Right atrium auricular region (tissue), 2 donors: ENCODE results near the gene IGF2R. TPM values are rescaled to one million over a fixed set of nuclear protein-coding genes. Genes with fewer than 3 reads are reported as not detected.

Experiments used
- DNase-seq: peaks from one replicate; pipeline ENCODE4 v3.0.0-alpha.2; 2019; ENCODE audit warnings: low spot score
- H3K27ac ChIP-seq, 2 donors: fragments of 200-600 bp; sonication (generic); 1 replicate in 1 of 2; 2 replicates in 1 of 2; pipeline ENCODE4 v1.5.1; 2016 to 2019
- H3K27me3 ChIP-seq, 2 donors: fragments of 200-600 bp; sonication (generic); one replicate each; pipeline versions ENCODE4 v1.5.1 to v1.6.0; 2017 to 2019
- H3K36me3 ChIP-seq: fragments of 200-600 bp; sonication (generic); one replicate; pipeline ENCODE4 v1.5.1; 2016
- H3K4me1 ChIP-seq, 2 donors: fragments of 200-600 bp; sonication (generic); one replicate each; pipeline versions ENCODE4 v1.5.1 to v1.6.0; 2017 to 2019
- H3K4me3 ChIP-seq, 2 donors: fragments of 200-600 bp; sonication (generic); 1 replicate in 1 of 2; 2 replicates in 1 of 2; pipeline ENCODE4 v1.5.1; 2017 to 2019; ENCODE audit warnings: mild to moderate bottlenecking in 1 of 2, moderate library complexity in 1 of 2
- H3K9me3 ChIP-seq, 2 donors: fragments of 200-600 bp; sonication (generic); one replicate each; pipeline ENCODE4 v1.5.1; 2019
- total RNA-seq, 2 donors: library from RNA; depleted of rRNA; stranded (reverse); fragments of >200 nt; gene quantifications; one replicate each; pipeline ENCODE4 v1.1.0, GENCODE V29; 2016
- TF ChIP-seq, protein P1 (sequence below), 2 donors: fragments of 200-600 bp; sonication (generic); IDR thresholded peaks; one replicate each; pipeline ENCODE4 v1.5.1; 2019; ENCODE audit warnings: antibody characterized with exemption in 2 of 2

The IGF2R gene
- total RNA-seq, 2 donors from 2014 or later, result 47.9 to 48.9 TPM

DNA sequence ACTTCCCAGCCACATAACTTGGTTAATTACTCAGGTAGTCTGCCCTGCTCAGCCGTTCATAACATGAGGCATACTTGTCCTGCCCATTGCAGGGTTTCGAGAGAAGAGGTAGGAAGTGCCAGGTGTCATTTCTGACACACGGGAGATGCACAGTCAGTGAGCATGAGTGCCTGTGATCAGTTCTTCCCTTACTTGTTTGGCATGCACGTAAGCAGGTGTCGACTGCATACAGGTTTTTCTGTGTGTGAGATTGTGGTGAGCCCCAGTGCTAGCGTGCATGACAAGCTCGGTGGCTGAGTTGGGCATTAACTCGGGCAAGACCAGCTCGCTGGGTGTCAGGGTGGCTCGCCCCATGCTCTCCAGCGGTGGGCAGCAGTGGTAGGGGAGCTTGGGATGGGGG lies 101.5 kb downstream of the IGF2R start:
- H3K4me3 ChIP-seq, result no peak overlapping the region
- H3K4me1 ChIP-seq, result no peaks in the 10 kb centered on the region
- no peaks in the 10 kb centered on the region for H3K27me3 ChIP-seq
- TF ChIP-seq, protein P1, sequence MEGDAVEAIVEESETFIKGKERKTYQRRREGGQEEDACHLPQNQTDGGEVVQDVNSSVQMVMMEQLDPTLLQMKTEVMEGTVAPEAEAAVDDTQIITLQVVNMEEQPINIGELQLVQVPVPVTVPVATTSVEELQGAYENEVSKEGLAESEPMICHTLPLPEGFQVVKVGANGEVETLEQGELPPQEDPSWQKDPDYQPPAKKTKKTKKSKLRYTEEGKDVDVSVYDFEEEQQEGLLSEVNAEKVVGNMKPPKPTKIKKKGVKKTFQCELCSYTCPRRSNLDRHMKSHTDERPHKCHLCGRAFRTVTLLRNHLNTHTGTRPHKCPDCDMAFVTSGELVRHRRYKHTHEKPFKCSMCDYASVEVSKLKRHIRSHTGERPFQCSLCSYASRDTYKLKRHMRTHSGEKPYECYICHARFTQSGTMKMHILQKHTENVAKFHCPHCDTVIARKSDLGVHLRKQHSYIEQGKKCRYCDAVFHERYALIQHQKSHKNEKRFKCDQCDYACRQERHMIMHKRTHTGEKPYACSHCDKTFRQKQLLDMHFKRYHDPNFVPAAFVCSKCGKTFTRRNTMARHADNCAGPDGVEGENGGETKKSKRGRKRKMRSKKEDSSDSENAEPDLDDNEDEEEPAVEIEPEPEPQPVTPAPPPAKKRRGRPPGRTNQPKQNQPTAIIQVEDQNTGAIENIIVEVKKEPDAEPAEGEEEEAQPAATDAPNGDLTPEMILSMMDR (IDR thresholded peaks at IDR 0.05), result no peak
- DNase-seq, result no peak
- H3K27ac ChIP-seq, result no peak overlapping the region
- H3K9me3 ChIP-seq, result no peaks in the 10 kb centered on the region
- peaks cover 74% of the 10 kb centered on the region for H3K36me3 ChIP-seq

DNA sequence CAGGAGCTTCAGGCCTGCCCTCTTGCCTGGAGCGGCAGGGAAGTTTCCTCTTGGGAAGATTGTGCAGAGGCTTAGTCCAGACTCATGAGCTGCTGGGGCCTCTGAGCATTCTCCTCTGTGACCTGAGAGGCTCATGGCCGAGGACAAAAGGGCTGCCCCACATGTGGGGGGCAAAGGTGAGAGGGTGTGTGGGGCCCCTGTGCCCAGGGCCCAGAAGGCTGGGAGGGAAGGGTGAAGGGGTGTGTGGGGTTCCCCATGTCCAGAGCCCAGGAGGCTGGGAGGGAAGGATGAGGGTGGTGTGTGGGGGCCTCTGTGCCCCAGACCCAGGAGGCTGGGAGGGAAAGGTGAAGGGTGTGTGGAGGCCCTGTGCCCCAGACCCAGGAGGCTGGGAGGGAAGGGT lies 101.9 kb downstream of the IGF2R start:
- TF ChIP-seq, protein P1 (IDR thresholded peaks at IDR 0.05), result no peak
- no peaks in the 10 kb centered on the region for H3K9me3 ChIP-seq
- no peaks in the 10 kb centered on the region for H3K27me3 ChIP-seq
- peaks cover 78% of the 10 kb centered on the region for H3K36me3 ChIP-seq
- no peak overlapping the region for H3K27ac ChIP-seq
- no peak overlapping the region for H3K4me3 ChIP-seq
- DNase-seq, result no peak
- H3K4me1 ChIP-seq, result no peaks in the 10 kb centered on the region

DNA sequence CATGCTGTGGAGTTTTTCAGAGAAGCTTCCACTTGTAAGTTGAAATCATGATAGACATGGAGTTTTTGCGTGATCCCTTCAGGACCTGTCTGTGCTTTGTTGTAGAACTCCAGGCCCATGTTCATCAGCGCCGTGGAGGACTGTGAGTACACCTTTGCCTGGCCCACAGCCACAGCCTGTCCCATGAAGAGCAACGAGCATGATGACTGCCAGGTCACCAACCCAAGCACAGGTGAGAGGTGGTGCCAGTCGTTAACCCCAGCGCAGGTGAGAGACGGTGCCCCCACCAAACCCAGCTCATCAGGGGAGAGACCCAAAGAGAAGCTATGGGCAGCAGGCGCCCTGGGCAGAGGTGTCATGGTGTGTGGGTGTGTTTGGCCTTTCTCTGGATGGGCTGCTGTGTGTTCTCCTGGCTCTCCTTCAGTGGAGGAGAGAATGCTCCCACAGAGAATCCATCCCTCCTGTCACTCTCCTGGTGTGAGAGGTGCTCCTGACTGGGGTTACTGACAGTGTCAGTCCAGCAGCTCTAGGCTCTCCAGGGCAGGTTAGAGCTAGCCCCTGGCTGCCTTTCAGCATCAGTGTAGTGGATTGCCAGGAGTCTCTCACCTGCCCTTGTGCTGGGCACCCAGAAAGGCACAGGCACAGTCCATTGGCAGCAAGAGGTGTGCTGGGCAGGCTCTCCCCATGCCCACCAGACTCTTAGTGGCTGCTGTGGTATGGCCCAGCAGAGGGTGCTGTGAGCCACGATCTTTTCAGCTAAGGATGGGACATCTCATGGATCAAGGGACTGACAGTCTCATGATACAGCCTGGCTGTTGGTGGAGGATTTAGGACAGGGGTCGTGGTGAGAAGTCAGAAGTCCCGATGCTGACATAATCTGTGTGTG lies 103.2 kb downstream of the IGF2R start:
- Histone ChIP-seq H3K27ac (no peak overlapping the region), H3K27me3 (no peaks in the 10 kb centered on the region), H3K4me3 (no peak overlapping the region), H3K9me3 (no peaks in the 10 kb centered on the region), H3K4me1 (no peaks in the 10 kb centered on the region), H3K36me3 (peaks cover 82% of the 10 kb centered on the region)
- TF ChIP-seq, protein P1 (IDR thresholded peaks at IDR 0.05), result no peak
- DNase-seq, result no peak

DNA sequence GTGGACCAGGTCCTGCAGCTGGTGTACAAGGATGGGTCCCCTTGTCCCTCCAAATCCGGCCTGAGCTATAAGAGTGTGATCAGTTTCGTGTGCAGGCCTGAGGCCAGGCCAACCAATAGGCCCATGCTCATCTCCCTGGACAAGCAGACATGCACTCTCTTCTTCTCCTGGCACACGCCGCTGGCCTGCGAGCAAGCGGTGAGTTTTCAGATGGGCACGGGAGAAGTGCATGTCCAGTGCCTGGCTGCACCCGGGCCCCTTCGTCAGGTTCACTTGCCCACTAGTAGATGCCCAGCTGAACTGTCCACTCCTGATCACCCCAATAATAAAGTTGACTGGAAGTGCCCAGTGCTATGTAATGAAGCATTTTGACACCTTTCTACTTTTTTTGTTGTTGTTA lies 104.4 kb downstream of the IGF2R start:
- no peak overlapping the region for H3K27ac ChIP-seq
- no peak for DNase-seq
- H3K4me3 ChIP-seq, result no peak overlapping the region
- TF ChIP-seq, protein P1 (IDR thresholded peaks at IDR 0.05), result no peak
- H3K27me3 ChIP-seq, result no peaks in the 10 kb centered on the region
- no peaks in the 10 kb centered on the region for H3K9me3 ChIP-seq
- no peaks in the 10 kb centered on the region for H3K4me1 ChIP-seq
- H3K36me3 ChIP-seq, result peaks cover 78% of the 10 kb centered on the region

DNA sequence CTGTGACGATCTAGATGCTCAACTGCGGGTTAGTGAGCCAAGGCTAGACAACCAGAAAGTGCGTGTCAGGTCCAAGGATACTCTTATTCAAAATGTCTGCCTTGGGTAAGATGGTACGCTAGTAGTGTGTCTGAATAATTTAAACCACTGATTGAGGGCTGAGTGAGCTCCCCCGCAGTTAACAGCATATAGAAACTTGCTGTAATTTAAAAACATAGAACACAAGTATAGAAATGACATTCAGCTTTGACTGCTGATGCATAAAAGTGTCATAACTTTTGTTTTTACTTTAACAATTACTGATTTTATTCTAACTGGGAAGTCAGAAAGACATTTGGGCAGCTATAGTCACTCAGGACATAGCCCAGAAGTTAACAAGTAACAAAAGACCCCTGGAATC lies 107.1 kb downstream of the IGF2R start:
- H3K36me3 ChIP-seq, result peaks cover 78% of the 10 kb centered on the region
- DNase-seq, result no peak

More for the DNA sequence above, 107.1 kb downstream of the IGF2R start:
- Histone ChIP-seq H3K27me3 (no peaks in the 10 kb centered on the region), H3K4me1 (no peaks in the 10 kb centered on the region), H3K4me3 (no peak overlapping the region), H3K9me3 (no peaks in the 10 kb centered on the region), H3K27ac (no peak overlapping the region)
- TF ChIP-seq, protein P1 (IDR thresholded peaks at IDR 0.05), result no peak
